ENCODE data around the gene NFAT5.

The NFAT5 gene

DNA sequence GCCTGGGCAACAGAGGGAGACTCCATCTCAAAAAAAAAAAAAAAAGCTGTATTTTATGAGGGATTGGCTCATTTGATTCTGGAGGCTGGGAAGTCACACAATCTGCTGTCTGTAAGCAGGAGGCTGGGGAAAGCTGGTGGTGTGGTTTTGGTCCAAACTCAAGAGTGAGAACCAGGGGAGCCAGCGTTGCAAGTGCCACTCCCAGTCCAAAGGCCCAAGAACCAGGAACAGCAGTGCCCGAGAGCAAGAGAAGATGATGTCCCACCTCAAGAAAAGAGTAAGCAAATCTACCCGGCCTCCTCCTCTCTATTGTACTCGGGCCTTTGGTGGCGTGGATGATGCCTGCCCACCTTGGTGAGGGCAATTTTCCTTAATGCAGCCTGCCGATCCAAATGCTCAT is 166.3 kb downstream of the NFAT5 start:
- DNase-seq (ENCODE audit: low spot score), result no peak

DNA sequence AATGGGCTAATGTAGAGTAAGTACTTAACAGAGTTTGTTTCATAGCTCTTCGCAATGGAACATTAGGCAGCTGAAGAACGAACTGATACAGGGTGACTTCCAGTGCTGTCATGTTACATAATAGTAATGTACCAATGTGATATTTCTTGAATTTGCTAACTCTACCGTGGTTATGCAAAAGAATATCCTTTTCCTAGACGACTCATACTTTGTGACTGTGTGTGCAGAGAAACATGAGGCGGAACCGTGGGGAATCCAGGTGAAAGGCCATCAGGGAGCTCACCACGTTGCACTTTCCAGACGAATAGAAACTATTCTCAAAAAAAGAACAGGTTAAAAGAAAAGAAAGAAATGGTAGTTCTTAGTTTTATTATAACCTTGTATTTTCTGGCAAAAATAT is 175.8 kb downstream of the NFAT5 start:
- DNase-seq (ENCODE audit: low spot score), result no peak

DNA sequence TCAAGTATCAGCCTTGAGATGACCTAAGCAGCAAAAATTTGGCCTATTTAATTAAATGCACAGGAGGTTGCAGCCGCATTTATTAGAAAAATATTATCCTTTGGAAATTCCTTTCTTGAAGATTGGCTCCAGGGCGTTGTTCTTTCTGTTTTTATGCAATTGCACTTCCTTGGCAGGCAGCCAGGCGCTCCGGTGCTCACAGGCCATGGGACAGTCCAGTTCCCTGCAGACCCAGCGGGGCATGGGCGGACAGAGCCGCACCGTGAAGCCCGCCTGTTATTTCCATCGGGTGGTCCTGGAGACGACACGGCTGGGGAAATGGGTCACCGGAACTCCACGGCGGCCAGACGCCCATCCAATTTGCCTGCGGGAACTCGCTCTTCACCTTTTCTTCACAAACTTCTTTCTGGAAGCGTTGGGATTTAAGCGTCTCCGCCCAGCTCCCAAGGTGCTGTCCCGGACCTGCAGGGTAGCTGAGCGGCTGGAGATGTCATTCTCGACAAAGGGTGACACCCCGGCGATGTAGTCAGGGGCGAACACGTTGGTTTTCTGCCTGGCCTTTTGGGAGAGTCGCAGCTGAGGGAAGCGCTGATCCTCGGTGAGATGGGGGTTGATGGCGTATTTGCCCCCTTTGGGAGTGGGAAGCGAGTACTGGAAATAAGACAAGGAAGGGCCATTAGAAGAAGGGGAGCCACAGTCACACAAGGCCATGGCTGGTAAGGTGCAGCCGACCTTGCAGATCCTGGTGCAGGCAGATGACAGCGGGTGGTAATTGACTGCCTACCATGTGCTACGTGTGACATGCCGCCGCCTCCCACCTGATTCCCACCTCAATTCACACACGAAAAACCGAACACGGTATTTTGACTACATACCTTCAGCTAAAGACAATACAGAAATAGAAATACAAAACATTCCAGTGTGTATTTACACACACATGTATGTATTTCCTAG is 176.5 kb downstream of the NFAT5 start:
- DNase-seq (ENCODE audit: low spot score), result no peak

DNA sequence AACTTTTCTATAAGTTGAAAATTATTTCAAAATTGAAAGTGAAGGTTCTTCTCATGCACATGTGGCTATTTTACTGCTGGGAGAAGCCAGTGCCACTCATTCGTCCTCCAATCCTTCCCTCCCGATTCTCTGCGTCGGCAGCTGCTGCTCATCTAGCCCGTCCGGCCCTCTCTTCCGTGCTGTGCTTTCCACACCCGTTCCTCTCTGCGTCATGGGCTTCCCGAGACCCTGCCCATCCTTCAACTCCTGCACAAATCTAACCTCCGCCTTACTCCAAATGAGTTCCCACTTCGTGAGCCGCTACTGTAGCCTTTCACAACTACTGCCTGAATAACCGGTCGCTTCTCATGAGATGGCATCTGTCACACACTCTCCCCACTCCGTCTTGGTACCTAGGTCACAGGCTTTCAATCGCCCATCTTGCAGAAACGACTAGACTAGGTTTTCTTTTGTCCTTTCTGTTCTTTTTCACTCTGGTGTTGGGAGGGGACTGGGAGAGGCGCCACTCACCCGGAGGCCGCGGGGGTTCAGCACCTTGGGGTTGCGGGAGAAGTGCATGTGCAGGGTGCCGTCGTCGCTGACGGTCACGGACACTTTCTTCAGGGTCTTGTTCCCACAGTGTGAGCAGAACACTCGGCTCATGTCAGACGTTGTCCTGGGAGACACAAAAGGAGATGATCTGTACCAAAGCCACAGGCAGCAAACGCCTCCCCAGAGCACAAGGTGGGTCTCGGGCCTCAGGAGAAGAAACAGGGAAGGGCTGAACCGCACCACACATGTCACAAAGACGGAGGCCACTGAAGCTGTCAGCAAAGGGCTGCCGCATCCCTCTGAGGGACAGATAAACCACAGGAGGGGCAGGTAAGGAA is 178.8 kb downstream of the NFAT5 start:
- DNase-seq (ENCODE audit: low spot score), result no peak

DNA sequence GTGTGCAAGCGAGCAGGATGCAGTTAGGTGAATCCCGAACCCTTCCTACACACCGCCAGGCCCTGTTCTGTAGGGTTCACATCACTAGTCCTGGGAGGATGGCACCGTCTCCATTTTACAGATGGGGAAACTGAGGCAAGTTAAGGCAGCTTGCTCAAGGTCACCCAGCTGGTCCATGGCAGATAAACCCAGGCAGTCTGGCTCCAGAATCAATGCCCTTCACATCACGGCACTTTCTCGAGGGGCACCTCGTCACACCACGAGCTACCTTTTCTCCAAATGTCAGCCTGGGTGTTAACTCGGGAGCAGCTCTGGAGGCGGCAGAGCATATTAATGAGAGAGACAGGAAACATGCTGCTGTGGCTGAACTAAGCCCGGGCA is 179.5 kb downstream of the NFAT5 start:
- DNase-seq (ENCODE audit: low spot score), result no peak

DNA sequence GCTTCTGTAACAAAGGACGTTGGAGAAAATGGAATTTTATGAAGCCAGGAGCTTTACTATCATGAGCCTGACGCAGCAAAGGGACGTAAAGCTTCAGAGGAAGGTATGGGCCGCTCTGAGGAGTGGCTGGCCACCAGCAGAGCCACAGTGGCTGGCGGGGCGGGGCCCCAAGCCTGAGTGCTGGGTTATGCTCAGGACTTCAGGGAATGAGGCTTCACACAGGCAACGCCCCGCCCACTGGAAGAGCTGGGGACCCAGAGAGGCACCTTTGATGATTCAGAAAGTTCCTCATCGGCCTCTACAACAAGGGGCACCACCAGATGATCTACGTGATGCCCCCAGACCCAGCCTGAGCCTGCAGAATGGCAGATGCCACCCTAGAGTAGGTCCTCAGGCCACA is 180.2 kb downstream of the NFAT5 start:
- DNase-seq (ENCODE audit: low spot score), result no peak

DNA sequence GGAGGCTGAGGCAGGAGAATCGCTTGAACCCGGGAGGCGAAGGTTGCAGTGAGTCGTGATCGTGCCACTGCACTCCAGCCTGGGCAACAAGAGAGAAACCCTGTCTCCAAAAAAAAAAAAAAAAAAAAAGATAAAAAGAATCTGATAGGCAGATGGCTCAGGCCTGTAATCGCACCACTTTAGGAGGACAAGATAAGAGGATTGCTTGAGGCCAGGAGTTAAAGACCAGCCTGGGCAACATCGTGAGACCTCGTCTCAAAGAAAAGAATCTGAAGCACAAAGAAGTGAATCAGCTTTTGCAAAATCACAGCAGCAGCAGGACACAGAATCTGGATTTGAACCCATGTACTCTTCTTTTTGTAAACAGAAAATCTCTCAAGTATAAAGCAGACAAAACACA is 181.3 kb downstream of the NFAT5 start:
- no peak for DNase-seq (ENCODE audit: low spot score)

DNA sequence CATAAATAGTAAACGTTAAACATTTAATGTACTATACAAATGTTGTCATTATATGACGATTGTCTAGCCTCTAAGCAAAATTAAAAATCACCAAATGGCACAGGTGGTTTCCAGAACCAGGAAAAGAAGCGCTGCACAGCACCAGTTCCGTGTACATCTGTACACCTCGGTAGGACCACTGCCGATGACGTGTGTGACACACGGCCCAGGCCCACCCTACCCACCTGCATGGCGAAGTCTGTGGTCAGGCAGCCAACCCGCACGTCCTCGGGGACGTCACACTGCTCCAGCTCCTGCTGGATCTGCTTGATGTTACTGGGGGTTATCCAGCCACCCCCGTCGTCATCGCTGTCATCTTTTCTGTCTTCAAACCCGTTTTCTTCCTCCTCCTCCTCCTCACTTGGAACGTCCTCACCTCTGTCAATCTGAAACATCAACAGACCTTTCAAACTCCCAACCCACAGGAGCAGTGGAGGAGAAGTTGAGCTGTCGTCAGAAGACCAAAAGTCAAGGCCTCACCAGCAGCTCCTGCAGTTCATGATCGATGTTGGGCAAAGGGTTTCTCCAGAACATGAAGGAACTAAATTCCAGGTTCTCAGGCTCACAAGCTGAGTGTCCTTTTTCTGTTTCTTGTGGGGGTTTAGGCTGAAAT is 183.1 kb downstream of the NFAT5 start:
- DNase-seq (ENCODE audit: low spot score), result no peak

DNA sequence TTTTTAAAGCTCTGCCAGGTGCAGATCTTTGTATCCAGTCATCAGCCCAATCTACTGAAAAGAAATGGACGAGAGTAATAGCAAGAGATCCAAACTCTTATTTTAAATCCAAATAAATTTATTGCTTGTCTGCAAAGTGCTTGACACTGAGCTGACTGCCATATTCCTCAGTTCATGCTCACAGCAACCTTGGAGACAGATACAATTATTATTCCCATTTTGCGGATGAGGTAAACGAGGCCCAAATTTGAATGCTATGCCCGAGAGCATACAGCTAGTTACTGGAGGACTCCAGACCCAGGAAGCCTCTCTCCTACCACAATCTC is 188.3 kb downstream of the NFAT5 start:
- no peak for DNase-seq (ENCODE audit: low spot score)

Small RNA genes within 50 kb of the gene (small RNA-seq; reads per million reads assigned to genes)
- gene MIR1538, result 0 reads per million in 2 experiments

All from SK-N-DZ (cell line).